ENCODE measurements around the gene TKTL1. TPM values are rescaled to one million over a fixed set of nuclear protein-coding genes. Genes with fewer than 3 reads are reported as not detected.

TKTL1 gene
- total and polyA plus RNA-seq, 3 donors from 2014 or later = 224 to 268 (median 233) TPM

GRCh38 chrX:154309041-154309775, 13.6 kb downstream of the TKTL1 start:
- TF ChIP-seq POLR2A (IDR thresholded peaks at IDR 0.05) (no peak), CTCF (IDR thresholded peaks at IDR 0.05) (no peak)
- H3K9me3 ChIP-seq = no peaks in the 10 kb centered on the region
- no peaks in the 10 kb centered on the region for H3K27me3 ChIP-seq
- DNase-seq = no peak
- no peak overlapping the region for H3K27ac ChIP-seq
- H3K4me3 ChIP-seq = no peak overlapping the region
- 93% methylated on average over 3 to 16 of the region's 16 CpGs for WGBS, 2 donors
- intact Hi-C loops (cut with DNase I; ENCODE audit: low total_unique reads) = no loop called here
- H3K4me1 ChIP-seq = no peaks in the 10 kb centered on the region
- H3K36me3 ChIP-seq (ENCODE audit: low read depth, missing control alignments) = no peaks in the 10 kb centered on the region

GRCh38 chrX:154310616-154311536, 15.3 kb downstream of the TKTL1 start:
- Histone ChIP-seq H3K4me1 (no peaks in the 10 kb centered on the region), H3K36me3 (ENCODE audit: low read depth, missing control alignments) (no peaks in the 10 kb centered on the region), H3K27me3 (no peaks in the 10 kb centered on the region), H3K9me3 (no peaks in the 10 kb centered on the region), H3K4me3 (no peak overlapping the region), H3K27ac (no peak overlapping the region)
- DNase-seq = no peak
- intact Hi-C loops (cut with DNase I; ENCODE audit: low total_unique reads) = no loop called here
- 90 to 94% methylated on average over 9 to 17 of the region's 19 CpGs for WGBS, 2 donors
- TF ChIP-seq CTCF (IDR thresholded peaks at IDR 0.05) = no peak
- TF ChIP-seq POLR2A (IDR thresholded peaks at IDR 0.05) = no peak

GRCh38 chrX:154312116-154312515, 16.5 kb downstream of the TKTL1 start:
- TF ChIP-seq POLR2A (IDR thresholded peaks at IDR 0.05) = no peak
- H3K27me3 ChIP-seq = no peaks in the 10 kb centered on the region
- no peaks in the 10 kb centered on the region for H3K4me1 ChIP-seq
- H3K4me3 ChIP-seq = no peak overlapping the region
- H3K9me3 ChIP-seq = no peaks in the 10 kb centered on the region
- intact Hi-C loops (cut with DNase I; ENCODE audit: low total_unique reads) = no loop called here
- 91 to 98% methylated on average over 6 to 7 of the region's 7 CpGs for whole genome bisulfite sequencing, 2 donors
- H3K27ac ChIP-seq = no peak overlapping the region
- DNase-seq = no peak
- H3K36me3 ChIP-seq (ENCODE audit: low read depth, missing control alignments) = no peaks in the 10 kb centered on the region

DNA sequence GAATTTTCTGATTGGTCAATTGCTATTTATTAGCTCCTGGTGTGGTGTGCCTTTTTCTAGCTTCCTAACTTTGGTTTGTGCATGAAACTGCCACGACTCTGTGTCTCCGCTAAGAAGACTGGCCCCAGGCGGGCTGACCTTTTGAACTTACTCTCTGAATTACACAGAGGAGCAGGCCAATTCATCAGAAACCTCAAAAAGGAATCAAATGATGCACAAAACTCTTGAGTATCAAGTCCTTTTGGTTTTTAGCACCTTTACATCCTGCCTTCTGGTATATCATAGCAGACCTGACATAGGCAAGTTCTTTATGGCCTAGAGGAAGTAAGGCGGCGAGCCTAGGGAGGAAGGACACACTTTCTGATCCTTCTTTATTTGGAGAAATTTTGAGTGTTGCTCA, 17.6 kb downstream of the TKTL1 start:
- intact Hi-C loops (cut with DNase I; ENCODE audit: low total_unique reads) = no loop called here
- Histone ChIP-seq H3K4me1 (no peaks in the 10 kb centered on the region), H3K27ac (no peak overlapping the region), H3K36me3 (ENCODE audit: low read depth, missing control alignments) (no peaks in the 10 kb centered on the region), H3K9me3 (no peaks in the 10 kb centered on the region), H3K27me3 (no peaks in the 10 kb centered on the region), H3K4me3 (no peak overlapping the region)
- TF ChIP-seq POLR2A (IDR thresholded peaks at IDR 0.05) = no peak
- TF ChIP-seq CTCF (IDR thresholded peaks at IDR 0.05) = no peak
- no peak for DNase-seq
- WGBS, 2 donors = 85 to 91% methylated on average over 5 of the region's 5 CpGs

DNA sequence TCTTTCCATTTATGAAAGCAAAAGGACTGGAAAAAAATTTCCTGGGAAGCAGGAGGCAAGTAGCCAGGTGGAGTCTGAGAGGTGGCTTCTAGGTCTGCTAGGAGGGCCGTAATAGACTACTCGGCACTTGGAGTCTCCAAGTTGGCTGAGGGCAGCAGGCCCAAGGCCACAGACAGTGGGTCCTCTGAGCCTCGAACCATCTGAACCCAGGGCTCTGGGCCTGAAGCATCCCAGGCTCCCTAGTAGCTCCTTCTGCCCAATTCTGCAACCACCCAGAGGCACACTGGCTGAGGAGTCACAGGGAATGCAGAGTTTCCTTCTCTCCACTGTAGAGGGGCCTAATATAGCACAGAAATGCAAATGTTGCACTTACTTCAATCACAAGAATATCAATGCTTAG, 19.8 kb downstream of the TKTL1 start:
- no peaks in the 10 kb centered on the region for H3K27me3 ChIP-seq
- H3K4me3 ChIP-seq = no peak overlapping the region
- no peak overlapping the region for H3K27ac ChIP-seq
- H3K36me3 ChIP-seq (ENCODE audit: low read depth, missing control alignments) = no peaks in the 10 kb centered on the region
- no peaks in the 10 kb centered on the region for H3K4me1 ChIP-seq
- TF ChIP-seq CTCF (IDR thresholded peaks at IDR 0.05) = no peak
- TF ChIP-seq POLR2A (IDR thresholded peaks at IDR 0.05) = no peak
- 45% methylated on average over 3 of the region's 3 CpGs; no CpG with 5 or more reads in 1 of the 2 donors for WGBS, 2 donors
- no peak for DNase-seq
- no peaks in the 10 kb centered on the region for H3K9me3 ChIP-seq
- intact Hi-C loops (cut with DNase I; ENCODE audit: low total_unique reads) = no loop called here

Data from testis (tissue), 3 donors.